Vagina (tissue), 2 donors: ENCODE data around the gene TMEM11.

Experiments used
- POLR2AphosphoS5 ChIP-seq, 2 donors: sonication (generic); formaldehyde crosslinking; IDR thresholded peaks; one replicate each; pipeline ENCODE4 v1.9.0; 2017; ENCODE audit warnings: antibody characterized with exemption in 2 of 2, mild to moderate bottlenecking in 2 of 2, low read depth in 1 of 2; ENCODE audit not compliant: insufficient read depth in 1 of 2
- TF ChIP-seq, protein P1 (sequence below), 3 experiments: fragments of 450-650 bp in 2 of 3; fragments of 200-600 bp in 1 of 3; sonication (generic) in 1 of 3; IDR thresholded peaks; one replicate each; pipeline ENCODE4 v1.5.1; 2017 to 2019; ENCODE audit warnings: antibody characterized with exemption in 3 of 3, mild to moderate bottlenecking in 2 of 3, moderate library complexity in 2 of 3

DNA sequence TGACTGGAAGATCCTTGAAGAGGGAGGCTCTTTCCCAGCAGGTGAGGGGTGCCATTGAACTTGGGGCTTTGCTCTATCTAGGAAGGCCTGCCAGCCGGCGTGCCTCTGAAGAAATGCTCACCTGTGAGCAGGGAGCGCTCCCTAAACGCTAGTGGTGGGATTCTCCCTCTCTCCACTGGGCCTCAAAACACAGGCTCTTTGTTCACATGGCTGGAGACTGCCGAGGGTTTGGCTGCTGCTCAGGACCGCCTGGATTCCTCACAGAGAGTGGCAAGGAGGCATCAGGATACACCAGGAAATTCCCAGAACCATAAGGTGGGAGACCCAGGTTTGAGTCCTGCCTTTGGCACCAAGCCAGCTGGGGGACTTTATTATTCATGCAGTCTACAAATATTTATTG, 17.6 kb upstream of the TMEM11 start:
- TF ChIP-seq, protein P1, sequence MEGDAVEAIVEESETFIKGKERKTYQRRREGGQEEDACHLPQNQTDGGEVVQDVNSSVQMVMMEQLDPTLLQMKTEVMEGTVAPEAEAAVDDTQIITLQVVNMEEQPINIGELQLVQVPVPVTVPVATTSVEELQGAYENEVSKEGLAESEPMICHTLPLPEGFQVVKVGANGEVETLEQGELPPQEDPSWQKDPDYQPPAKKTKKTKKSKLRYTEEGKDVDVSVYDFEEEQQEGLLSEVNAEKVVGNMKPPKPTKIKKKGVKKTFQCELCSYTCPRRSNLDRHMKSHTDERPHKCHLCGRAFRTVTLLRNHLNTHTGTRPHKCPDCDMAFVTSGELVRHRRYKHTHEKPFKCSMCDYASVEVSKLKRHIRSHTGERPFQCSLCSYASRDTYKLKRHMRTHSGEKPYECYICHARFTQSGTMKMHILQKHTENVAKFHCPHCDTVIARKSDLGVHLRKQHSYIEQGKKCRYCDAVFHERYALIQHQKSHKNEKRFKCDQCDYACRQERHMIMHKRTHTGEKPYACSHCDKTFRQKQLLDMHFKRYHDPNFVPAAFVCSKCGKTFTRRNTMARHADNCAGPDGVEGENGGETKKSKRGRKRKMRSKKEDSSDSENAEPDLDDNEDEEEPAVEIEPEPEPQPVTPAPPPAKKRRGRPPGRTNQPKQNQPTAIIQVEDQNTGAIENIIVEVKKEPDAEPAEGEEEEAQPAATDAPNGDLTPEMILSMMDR (IDR thresholded peaks at IDR 0.05), result no peak
- TF ChIP-seq POLR2AphosphoS5 (IDR thresholded peaks at IDR 0.05; ENCODE audit: insufficient read depth in 1 of 2, low read depth in 1 of 2), result no peak
